HepG2 (cell line): Measurements from ENCODE around the gene PXMP4. TPM values are rescaled to one million over a fixed set of nuclear protein-coding genes. Genes with fewer than 3 reads are reported as not detected.
A peak's percentile ranks its signal among the peaks of the same experiment; 100 is the strongest.

Source experiments
- ATAC-seq: fragments of 200-7000 bp; cut with Tn5 transposase; 3 replicates; pipeline ENCODE4 v1.9.1; 2020; ENCODE audit warnings: mild to moderate bottlenecking, moderate library complexity
- BruUV-seq: library from RNA; stranded (reverse); fragments of 400-500 nt; replicated peaks from 2 replicates; lab custom pipeline; 2021; lab: Mats Ljungman, UMichigan
- CTCF ChIA-PET: fragments of 300-600 bp; formaldehyde crosslinking; extraction: SDS; loops from one replicate; lab custom pipeline; 2021; ENCODE audit warnings: low total read pairs, inconsistent platforms, low intra/inter-chr PET ratio; lab: Yijun Ruan, JAX
- POLR2A ChIA-PET: fragments of 350-600 bp; sonication (Branson Sonifier 250); formaldehyde crosslinking; loops from one replicate; lab custom pipeline; 2020; ENCODE audit warnings: antibody characterized with exemption, inconsistent platforms; lab: Yijun Ruan, JAX
- DNase-seq: peaks from one replicate; pipeline ENCODE4 v3.0.0-alpha.2; 2015; ENCODE audit warnings: low spot score
- FAIRE-seq: peaks from 3 replicates; lab custom pipeline; 2011; peaks lifted over from hg19 to GRCh38; lab: Jason Lieb, UNC
- H2AFZ ChIP-seq: one replicate; pipeline ENCODE4 v1.6.1; 2011; ENCODE audit warnings: low read length, inconsistent platforms
- H3K27ac ChIP-seq: fragments of 300-600 bp; 3 replicates; pipeline ENCODE4 v1.8.0; 2011; ENCODE audit warnings: mixed run types, mild to moderate bottlenecking, mixed read lengths, low read length, inconsistent platforms; ENCODE audit not compliant: insufficient read depth; ENCODE audit errors: extremely low read length
- H3K27me3 ChIP-seq, 2 experiments: fragments of 200-600 bp in 1 of 2; 2 replicates in 1 of 2; 3 replicates in 1 of 2; pipeline versions ENCODE4 v1.6.0 to v1.8.0; 2011; ENCODE audit warnings: low read length in 2 of 2, mild to moderate bottlenecking in 2 of 2, moderate library complexity in 2 of 2, inconsistent platforms in 1 of 2; ENCODE audit not compliant: insufficient read depth in 2 of 2, control insufficient read depth in 1 of 2
- H3K36me3 ChIP-seq, 2 experiments: fragments of 200-600 bp in 1 of 2; replicated peaks in 1 of 2; 2 replicates in 1 of 2; 3 replicates in 1 of 2; pipeline versions ENCODE4 v1.5.1 to v1.8.0; 2011; ENCODE audit warnings: low read length in 2 of 2, inconsistent platforms in 1 of 2; ENCODE audit not compliant: insufficient read depth in 2 of 2, control insufficient read depth in 1 of 2
- H3K4me1 ChIP-seq: 2 replicates; pipeline ENCODE4 v1.5.1; 2012; ENCODE audit warnings: low read length, inconsistent platforms; ENCODE audit not compliant: insufficient read depth
- H3K4me2 ChIP-seq: 2 replicates; pipeline ENCODE4 v1.6.0; 2011; ENCODE audit warnings: low read depth, low read length, inconsistent platforms
- H3K4me3 ChIP-seq, 3 experiments: fragments of 200-600 bp in 1 of 3; sonication (generic), shearing (Covaris generic) in 1 of 3; replicated peaks in 1 of 3; 2 replicates each; pipeline ENCODE4 v1.5.1; 2011 to 2016; ENCODE audit warnings: low read length in 3 of 3, inconsistent platforms in 2 of 3, low read depth in 2 of 3, mild to moderate bottlenecking in 2 of 3, control low read depth in 1 of 3, mixed read lengths in 1 of 3; ENCODE audit not compliant: insufficient read depth in 1 of 3
- H3K79me2 ChIP-seq: one replicate; pipeline ENCODE4 v1.6.1; 2011; ENCODE audit warnings: low read length, inconsistent platforms; ENCODE audit not compliant: insufficient read depth
- H3K9ac ChIP-seq: 2 replicates; pipeline ENCODE4 v1.6.0; 2011; ENCODE audit warnings: mild to moderate bottlenecking, low read depth, low read length, inconsistent platforms; ENCODE audit not compliant: insufficient read depth
- H3K9me3 ChIP-seq: 2 replicates; pipeline ENCODE4 v1.5.1; 2012; ENCODE audit warnings: mild to moderate bottlenecking, low read length
- H4K20me1 ChIP-seq: 2 replicates; pipeline ENCODE4 v1.6.0; 2011; ENCODE audit warnings: inconsistent platforms, mild to moderate bottlenecking, low read length, moderate library complexity; ENCODE audit not compliant: insufficient read depth
- ARHGAP35 ChIP-seq: sonication (generic); formaldehyde crosslinking; IDR thresholded peaks from 2 replicates; pipeline ENCODE4 v1.9.0; 2022; ENCODE audit warnings: mild to moderate bottlenecking, inconsistent platforms, moderate library complexity, missing genetic modification reagents, borderline replicate concordance
- ATF7-NPFF ChIP-seq: sonication (generic); formaldehyde crosslinking; IDR thresholded peaks from 2 replicates; pipeline ENCODE4 v1.8.1; 2023; ENCODE audit warnings: mild to moderate bottlenecking, low read depth, missing genetic modification reagents, moderate library complexity
- CEBPB ChIP-seq: IDR thresholded peaks from 2 replicates; pipeline ENCODE4 v1.6.1; 2011; ENCODE audit warnings: low read depth, low read length, improper control_type of control experiment, borderline replicate concordance
- GTF2F1 ChIP-seq: fragments of 150-350 bp; IDR thresholded peaks from 2 replicates; pipeline ENCODE4 v1.6.1; 2014; ENCODE audit warnings: low read length
- GZF1 ChIP-seq: sonication (generic); formaldehyde crosslinking; IDR thresholded peaks from 2 replicates; pipeline ENCODE4 v1.5.1; 2020; ENCODE audit warnings: mild to moderate bottlenecking, missing genetic modification reagents
- JDP2 ChIP-seq: sonication (generic); formaldehyde crosslinking; IDR thresholded peaks from 2 replicates; pipeline ENCODE4 v1.8.1; 2022; ENCODE audit warnings: missing genetic modification reagents, borderline replicate concordance
- JUN ChIP-seq: sonication (generic); formaldehyde crosslinking; IDR thresholded peaks from 2 replicates; pipeline ENCODE4 v1.4.0; 2020; ENCODE audit warnings: mild to moderate bottlenecking, missing genetic modification reagents
- RARA ChIP-seq: IDR thresholded peaks from 2 replicates; pipeline ENCODE4 v1.6.1; 2016; ENCODE audit warnings: missing genetic modification reagents, missing compliant biosample characterization
- RXRA ChIP-seq: sonication (generic); formaldehyde crosslinking; IDR thresholded peaks from 2 replicates; pipeline ENCODE4 v1.5.1; 2020; ENCODE audit warnings: missing genetic modification reagents
- SAFB2 ChIP-seq: sonication (generic); formaldehyde crosslinking; IDR thresholded peaks from 2 replicates; pipeline ENCODE4 v1.5.1; 2020; ENCODE audit warnings: missing genetic modification reagents, low read depth, mild to moderate bottlenecking, borderline replicate concordance
- SMC3 ChIP-seq: IDR thresholded peaks from 2 replicates; pipeline ENCODE4 v1.6.1; 2011; ENCODE audit warnings: low read length, improper control_type of control experiment
- SYNCRIP ChIP-seq: fragments of 200-400 bp; formaldehyde crosslinking; IDR thresholded peaks from 2 replicates; pipeline ENCODE4 v1.6.1; 2018; ENCODE audit warnings: mild to moderate bottlenecking, low read depth, low read length; ENCODE audit not compliant: insufficient read depth
- ZEB1 ChIP-seq: IDR thresholded peaks from 2 replicates; pipeline ENCODE4 v1.6.1; 2012; ENCODE audit warnings: mild to moderate bottlenecking, low read depth, inconsistent platforms; ENCODE audit not compliant: insufficient replicate concordance
- ZFP36L1 ChIP-seq: sonication (generic); formaldehyde crosslinking; IDR thresholded peaks from 2 replicates; pipeline ENCODE4 v1.8.0; 2022; ENCODE audit warnings: mild to moderate bottlenecking, missing genetic modification reagents, moderate library complexity
- ZNF205 ChIP-seq: IDR thresholded peaks from 2 replicates; pipeline ENCODE4 v1.6.1; 2018; ENCODE audit warnings: missing biosample characterization, missing genetic modification reagents
- ZNF331 ChIP-seq: sonication (generic); formaldehyde crosslinking; IDR thresholded peaks from 2 replicates; pipeline ENCODE4 v1.4.0; 2020; ENCODE audit warnings: missing genetic modification reagents
- ZNF350 ChIP-seq: sonication (generic); formaldehyde crosslinking; IDR thresholded peaks from 2 replicates; pipeline ENCODE4 v1.4.0; 2020; ENCODE audit warnings: mild to moderate bottlenecking, low read depth, missing genetic modification reagents, borderline replicate concordance
- ZNF44 ChIP-seq: sonication (generic); formaldehyde crosslinking; IDR thresholded peaks from 2 replicates; pipeline ENCODE4 v1.5.1; 2020; ENCODE audit warnings: mild to moderate bottlenecking, missing genetic modification reagents
- ZNF644 ChIP-seq: IDR thresholded peaks from 2 replicates; pipeline ENCODE4 v1.6.1; 2016; ENCODE audit warnings: low read depth
- ZNF891 ChIP-seq: sonication (generic); formaldehyde crosslinking; IDR thresholded peaks from 2 replicates; pipeline ENCODE4 v1.5.0; 2020; ENCODE audit warnings: mild to moderate bottlenecking, missing genetic modification reagents
- ZSCAN12 ChIP-seq: sonication (generic); formaldehyde crosslinking; IDR thresholded peaks from 2 replicates; pipeline ENCODE4 v1.9.0; 2021; ENCODE audit warnings: mild to moderate bottlenecking, missing genetic modification reagents
- ZSCAN29 ChIP-seq: sonication (generic); formaldehyde crosslinking; conservative IDR thresholded peaks from 2 replicates; pipeline ENCODE4 v1.4.0; 2020; ENCODE audit warnings: mild to moderate bottlenecking, missing genetic modification reagents
- WGBS: methylation state at CpG from one replicate; pipeline ENCODE4 v1.1.6; 2017; ENCODE audit warnings: low lambda C conversion rate; 5-methylcytosine and 5-hydroxymethylcytosine counted together
- in situ Hi-C: cut with HindIII; loops from 2 replicates; pipeline ENCODE4 v1.10.0; 2017; ENCODE audit warnings: low pct_unique_long_range_greater_than_20kb; ENCODE audit not compliant: extremely low pct_ligation_motif_present
- intact Hi-C: fragments of 100-400 bp; cut with micrococcal nuclease; formaldehyde crosslinking; loops from one replicate; pipeline ENCODE4 v1.10.0; 2022; ENCODE audit not compliant: unreplicated experiment
- polyA plus RNA-seq, 8 experiments: library from polyadenylated mRNA; depleted of rRNA in 3 of 8; stranded (reverse) in 7 of 8; unstranded in 1 of 8; fragments of >200 nt; fragmentation: Illumina TruSeq in 4 of 8; extraction: Trizol in 4 of 8; gene quantifications; 2 replicates each; pipeline versions ENCODE4 v1.2.1 to v1.2.3, GENCODE V29; 2011 to 2016; ENCODE audit warnings: low read depth in 4 of 8, missing spikeins in 1 of 8, mixed read lengths in 1 of 8; ENCODE audit not compliant: insufficient read depth in 1 of 8
- total RNA-seq, 5 experiments: library from RNA; depleted of rRNA; stranded (reverse); fragments of >200 nt; fragmentation: Illumina TruSeq; extraction: Trizol; gene quantifications; 2 replicates each; pipeline ENCODE4 v1.2.3, GENCODE V29; 2016; ENCODE audit warnings: low read depth in 1 of 5
- TF ChIP-seq, protein P1 (sequence below): sonication (generic); formaldehyde crosslinking; conservative IDR thresholded peaks from 2 replicates; pipeline ENCODE4 v1.4.0; 2020; ENCODE audit warnings: missing genetic modification reagents

Gene PXMP4
- total and polyA plus RNA-seq, 2 of the 13 experiments (the other 11 are each of a cell fraction or from before 2014, with no cell fraction given) = not detected

DNA sequence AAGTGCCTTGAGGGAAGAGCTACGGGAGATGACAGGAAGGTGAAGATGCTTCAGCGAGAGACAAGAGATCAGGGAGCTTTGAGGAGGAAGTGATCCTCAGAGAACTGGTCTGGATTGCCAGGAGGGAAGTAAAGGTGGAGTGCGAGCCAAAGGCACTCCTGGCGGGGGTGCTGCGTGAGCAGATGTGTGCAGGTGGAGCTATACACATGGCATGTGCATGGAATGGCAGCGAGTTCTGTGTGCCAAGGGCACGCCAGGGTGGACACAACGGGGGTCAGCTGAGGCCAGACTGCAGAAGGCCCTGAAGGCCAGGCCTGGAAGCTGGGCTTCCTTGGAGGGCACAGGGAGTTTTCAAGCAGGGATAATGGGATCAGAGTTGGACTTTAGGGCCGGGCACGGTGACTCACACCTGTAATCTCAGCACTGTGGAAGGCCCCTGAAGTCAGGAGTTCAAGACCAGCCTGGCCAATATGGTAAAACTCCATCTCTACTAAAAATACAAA, 6.2 kb downstream of the PXMP4 start:
- Histone ChIP-seq H4K20me1 (no peaks in the 10 kb centered on the region), H2AFZ (no peak overlapping the region), H3K27ac (no peak overlapping the region), H3K9me3 (no peaks in the 10 kb centered on the region), H3K27me3 (peaks cover 2 to 4% of the 10 kb centered on the region in 2 experiments; a peak in 2 of 5 replicates), H3K9ac (no peak overlapping the region), H3K4me3 (no peak overlapping the region), H3K4me1 (peaks cover 73% of the 10 kb centered on the region), H3K36me3 (no peaks in the 10 kb centered on the region), H3K4me2 (no peak overlapping the region), H3K79me2 (no peaks in the 10 kb centered on the region)
- 38% methylated on average over 10 of the region's 10 CpGs for WGBS
- BruUV-seq = no TSS peak
- FAIRE-seq (no peak), ATAC-seq (no peak), DNase-seq (no peak)
- in situ Hi-C loops (no loop called here), intact Hi-C loops (no loop called here)
- CTCF ChIA-PET = no interaction called here
- POLR2A ChIA-PET = no interaction called here
- no peak for TF ChIP-seq CEBPB
- TF ChIP-seq SAFB2 (CRISPR knock-in tag) = 0 out of 2 replicates have a peak, but pooled peaks have one; percentile 30
- no peak for TF ChIP-seq ZFP36L1
- TF ChIP-seq GTF2F1 = no peak
- TF ChIP-seq ZEB1 = no peak
- TF ChIP-seq ZNF331 (CRISPR knock-in tag) = no peak
- TF ChIP-seq ZNF44 (CRISPR knock-in tag) = no peak
- no peak for TF ChIP-seq SYNCRIP
- TF ChIP-seq RARA (CRISPR knock-in tag) = 0 out of 2 replicates have a peak, but pooled peaks have one; percentile 8
- TF ChIP-seq, protein P1, sequence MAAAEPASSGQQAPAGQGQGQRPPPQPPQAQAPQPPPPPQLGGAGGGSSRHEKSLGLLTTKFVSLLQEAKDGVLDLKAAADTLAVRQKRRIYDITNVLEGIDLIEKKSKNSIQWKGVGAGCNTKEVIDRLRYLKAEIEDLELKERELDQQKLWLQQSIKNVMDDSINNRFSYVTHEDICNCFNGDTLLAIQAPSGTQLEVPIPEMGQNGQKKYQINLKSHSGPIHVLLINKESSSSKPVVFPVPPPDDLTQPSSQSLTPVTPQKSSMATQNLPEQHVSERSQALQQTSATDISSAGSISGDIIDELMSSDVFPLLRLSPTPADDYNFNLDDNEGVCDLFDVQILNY = no peak
- TF ChIP-seq ZNF644 = no peak
- peak; percentile 42; the same call in 1 of the 2 replicates for TF ChIP-seq RXRA
- TF ChIP-seq ATF7-NPFF = no peak
- TF ChIP-seq ZNF350 (CRISPR knock-in tag) = no peak
- no peak for TF ChIP-seq ARHGAP35 (CRISPR knock-in tag)
- no peak for TF ChIP-seq JDP2 (CRISPR knock-in tag)
- TF ChIP-seq JUN (CRISPR knock-in tag) = no peak
- TF ChIP-seq ZNF891 (CRISPR knock-in tag) = peak; percentile 26; the same call in 1 of the 2 replicates
- no peak for TF ChIP-seq GZF1 (CRISPR knock-in tag)
- TF ChIP-seq ZNF205 (CRISPR knock-in tag) = no peak
- TF ChIP-seq ZSCAN12 (CRISPR knock-in tag) = no peak
- TF ChIP-seq SMC3 = no peak
- TF ChIP-seq ZSCAN29 (CRISPR knock-in tag) = no peak
